GM12865 (cell line): Measurements from ENCODE around the gene LIME1.

Experiments
- DNase-seq: peaks from one replicate; pipeline ENCODE4 v3.0.0; 2010; ENCODE audit warnings: low read depth
- H3K4me3 ChIP-seq: 2 replicates; pipeline ENCODE4 v1.5.1; 2011; ENCODE audit warnings: mild to moderate bottlenecking, low read depth, low read length, control low read depth
- TF ChIP-seq, protein P1 (sequence below): IDR thresholded peaks from 2 replicates; pipeline ENCODE4 v1.5.1; 2011; ENCODE audit warnings: low read length, control low read depth, low read depth, inconsistent platforms; ENCODE audit not compliant: insufficient read depth; ENCODE audit errors: missing control alignments

Gene LIME1

DNA sequence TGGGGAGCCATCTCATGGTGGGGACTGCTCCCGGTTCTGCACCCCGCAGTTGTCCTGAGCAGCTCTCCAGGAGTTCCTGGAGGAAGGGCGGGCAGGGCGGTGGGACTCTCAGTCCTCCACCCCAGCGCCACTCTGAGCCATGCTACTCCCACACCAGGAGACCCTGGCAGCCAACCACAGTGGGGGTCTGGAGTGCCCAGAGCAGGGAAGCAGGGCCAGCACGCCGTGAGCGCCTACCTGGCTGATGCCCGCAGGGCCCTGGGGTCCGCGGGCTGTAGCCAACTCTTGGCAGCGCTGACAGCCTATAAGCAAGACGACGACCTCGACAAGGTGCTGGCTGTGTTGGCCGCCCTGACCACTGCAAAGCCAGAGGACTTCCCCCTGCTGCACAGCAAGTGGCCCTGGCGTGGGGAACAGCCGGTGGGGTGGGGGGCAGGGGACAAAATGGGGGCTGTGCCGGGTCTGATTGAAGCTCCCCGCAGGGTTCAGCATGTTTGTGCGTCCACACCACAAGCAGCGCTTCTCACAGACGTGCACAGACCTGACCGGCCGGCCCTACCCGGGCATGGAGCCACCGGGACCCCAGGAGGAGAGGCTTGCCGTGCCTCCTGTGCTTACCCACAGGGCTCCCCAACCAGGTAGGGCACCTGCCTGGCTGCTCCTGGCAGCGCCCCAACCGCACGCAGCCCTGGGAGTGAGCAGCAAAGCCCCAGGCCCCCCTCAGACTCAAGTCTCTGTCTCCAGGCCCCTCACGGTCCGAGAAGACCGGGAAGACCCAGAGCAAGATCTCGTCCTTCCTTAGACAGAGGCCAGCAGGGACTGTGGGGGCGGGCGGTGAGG is 41.7 kb upstream of the LIME1 start:
- TF ChIP-seq, protein P1, sequence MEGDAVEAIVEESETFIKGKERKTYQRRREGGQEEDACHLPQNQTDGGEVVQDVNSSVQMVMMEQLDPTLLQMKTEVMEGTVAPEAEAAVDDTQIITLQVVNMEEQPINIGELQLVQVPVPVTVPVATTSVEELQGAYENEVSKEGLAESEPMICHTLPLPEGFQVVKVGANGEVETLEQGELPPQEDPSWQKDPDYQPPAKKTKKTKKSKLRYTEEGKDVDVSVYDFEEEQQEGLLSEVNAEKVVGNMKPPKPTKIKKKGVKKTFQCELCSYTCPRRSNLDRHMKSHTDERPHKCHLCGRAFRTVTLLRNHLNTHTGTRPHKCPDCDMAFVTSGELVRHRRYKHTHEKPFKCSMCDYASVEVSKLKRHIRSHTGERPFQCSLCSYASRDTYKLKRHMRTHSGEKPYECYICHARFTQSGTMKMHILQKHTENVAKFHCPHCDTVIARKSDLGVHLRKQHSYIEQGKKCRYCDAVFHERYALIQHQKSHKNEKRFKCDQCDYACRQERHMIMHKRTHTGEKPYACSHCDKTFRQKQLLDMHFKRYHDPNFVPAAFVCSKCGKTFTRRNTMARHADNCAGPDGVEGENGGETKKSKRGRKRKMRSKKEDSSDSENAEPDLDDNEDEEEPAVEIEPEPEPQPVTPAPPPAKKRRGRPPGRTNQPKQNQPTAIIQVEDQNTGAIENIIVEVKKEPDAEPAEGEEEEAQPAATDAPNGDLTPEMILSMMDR = no peak
- no peak overlapping the region for H3K4me3 ChIP-seq
- DNase-seq = no peak

DNA sequence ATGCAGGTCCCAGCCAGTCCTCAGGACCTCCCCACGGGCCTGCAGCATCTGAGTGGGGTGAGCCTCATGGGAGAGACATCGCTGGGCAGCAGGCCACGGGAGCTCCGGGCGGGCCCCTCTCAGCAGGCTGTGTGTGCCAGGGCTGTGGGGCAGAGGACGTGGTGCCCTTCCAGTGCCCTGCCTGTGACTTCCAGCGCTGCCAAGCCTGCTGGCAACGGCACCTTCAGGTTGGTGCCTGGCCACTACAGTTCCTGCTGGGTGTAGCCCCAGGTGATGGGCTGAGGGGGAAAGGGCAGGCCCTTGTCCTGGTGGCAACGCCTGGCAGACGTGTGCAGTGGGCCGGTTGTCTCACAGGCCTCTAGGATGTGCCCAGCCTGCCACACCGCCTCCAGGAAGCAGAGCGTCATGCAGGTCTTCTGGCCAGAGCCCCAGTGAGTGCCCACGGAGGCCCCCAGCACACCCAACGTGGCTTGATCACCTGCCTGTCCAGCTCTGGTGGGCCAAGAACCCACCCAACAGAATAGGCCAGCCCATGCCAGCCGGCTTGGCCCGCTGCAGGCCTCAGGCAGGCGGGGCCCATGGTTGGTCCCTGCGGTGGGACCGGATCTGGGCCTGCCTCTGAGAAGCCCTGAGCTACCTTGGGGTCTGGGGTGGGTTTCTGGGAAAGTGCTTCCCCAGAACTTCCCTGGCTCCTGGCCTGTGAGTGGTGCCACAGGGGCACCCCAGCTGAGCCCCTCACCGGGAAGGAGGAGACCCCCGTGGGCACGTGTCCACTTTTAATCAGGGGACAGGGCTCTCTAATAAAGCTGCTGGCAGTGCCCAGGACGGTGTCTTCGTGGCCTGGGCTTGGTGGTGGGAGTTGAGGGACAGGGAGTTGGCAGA is 40.8 kb upstream of the LIME1 start:
- TF ChIP-seq, protein P1 = no peak
- no peak overlapping the region for H3K4me3 ChIP-seq
- DNase-seq = no peak

- no peak overlapping the region for H3K4me3 ChIP-seq
- DNase-seq = no peak
- TF ChIP-seq, protein P1 = no peak
Observed at GRCh38 chr20:63696306-63696627, 40.2 kb upstream of the LIME1 start.

DNA sequence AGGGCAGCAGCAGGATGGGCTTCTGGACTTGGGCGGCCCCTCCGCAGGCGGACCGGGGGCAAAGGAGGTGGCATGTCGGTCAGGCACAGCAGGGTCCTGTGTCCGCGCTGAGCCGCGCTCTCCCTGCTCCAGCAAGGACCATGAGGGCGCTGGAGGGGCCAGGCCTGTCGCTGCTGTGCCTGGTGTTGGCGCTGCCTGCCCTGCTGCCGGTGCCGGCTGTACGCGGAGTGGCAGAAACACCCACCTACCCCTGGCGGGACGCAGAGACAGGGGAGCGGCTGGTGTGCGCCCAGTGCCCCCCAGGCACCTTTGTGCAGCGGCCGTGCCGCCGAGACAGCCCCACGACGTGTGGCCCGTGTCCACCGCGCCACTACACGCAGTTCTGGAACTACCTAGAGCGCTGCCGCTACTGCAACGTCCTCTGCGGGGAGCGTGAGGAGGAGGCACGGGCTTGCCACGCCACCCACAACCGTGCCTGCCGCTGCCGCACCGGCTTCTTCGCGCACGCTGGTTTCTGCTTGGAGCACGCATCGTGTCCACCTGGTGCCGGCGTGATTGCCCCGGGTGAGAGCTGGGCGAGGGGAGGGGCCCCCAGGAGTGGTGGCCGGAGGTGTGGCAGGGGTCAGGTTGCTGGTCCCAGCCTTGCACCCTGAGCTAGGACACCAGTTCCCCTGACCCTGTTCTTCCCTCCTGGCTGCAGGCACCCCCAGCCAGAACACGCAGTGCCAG is 39.7 kb upstream of the LIME1 start, which contains the start of gene TNFRSF6B:
TNFRSF6B (plus strand) TSS at position 25 of the 729 bp plus-strand sequence; CDS start at position 141, 116 bp downstream.
- DNase-seq = no peak
- no peak within 1 kb of the TSS for H3K4me3 ChIP-seq
- TF ChIP-seq, protein P1 = no peak

DNA sequence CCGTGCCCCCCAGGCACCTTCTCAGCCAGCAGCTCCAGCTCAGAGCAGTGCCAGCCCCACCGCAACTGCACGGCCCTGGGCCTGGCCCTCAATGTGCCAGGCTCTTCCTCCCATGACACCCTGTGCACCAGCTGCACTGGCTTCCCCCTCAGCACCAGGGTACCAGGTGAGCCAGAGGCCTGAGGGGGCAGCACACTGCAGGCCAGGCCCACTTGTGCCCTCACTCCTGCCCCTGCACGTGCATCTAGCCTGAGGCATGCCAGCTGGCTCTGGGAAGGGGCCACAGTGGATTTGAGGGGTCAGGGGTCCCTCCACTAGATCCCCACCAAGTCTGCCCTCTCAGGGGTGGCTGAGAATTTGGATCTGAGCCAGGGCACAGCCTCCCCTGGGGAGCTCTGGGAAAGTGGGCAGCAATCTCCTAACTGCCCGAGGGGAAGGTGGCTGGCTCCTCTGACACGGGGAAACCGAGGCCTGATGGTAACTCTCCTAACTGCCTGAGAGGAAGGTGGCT is 39.1 kb upstream of the LIME1 start:
- TF ChIP-seq, protein P1 = no peak
- DNase-seq = no peak
- H3K4me3 ChIP-seq = no peak overlapping the region

DNA sequence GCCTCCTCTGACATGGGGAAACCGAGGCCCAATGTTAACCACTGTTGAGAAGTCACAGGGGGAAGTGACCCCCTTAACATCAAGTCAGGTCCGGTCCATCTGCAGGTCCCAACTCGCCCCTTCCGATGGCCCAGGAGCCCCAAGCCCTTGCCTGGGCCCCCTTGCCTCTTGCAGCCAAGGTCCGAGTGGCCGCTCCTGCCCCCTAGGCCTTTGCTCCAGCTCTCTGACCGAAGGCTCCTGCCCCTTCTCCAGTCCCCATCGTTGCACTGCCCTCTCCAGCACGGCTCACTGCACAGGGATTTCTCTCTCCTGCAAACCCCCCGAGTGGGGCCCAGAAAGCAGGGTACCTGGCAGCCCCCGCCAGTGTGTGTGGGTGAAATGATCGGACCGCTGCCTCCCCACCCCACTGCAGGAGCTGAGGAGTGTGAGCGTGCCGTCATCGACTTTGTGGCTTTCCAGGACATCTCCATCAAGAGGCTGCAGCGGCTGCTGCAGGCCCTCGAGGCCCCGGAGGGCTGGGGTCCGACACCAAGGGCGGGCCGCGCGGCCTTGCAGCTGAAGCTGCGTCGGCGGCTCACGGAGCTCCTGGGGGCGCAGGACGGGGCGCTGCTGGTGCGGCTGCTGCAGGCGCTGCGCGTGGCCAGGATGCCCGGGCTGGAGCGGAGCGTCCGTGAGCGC is 38.5 kb upstream of the LIME1 start:
- TF ChIP-seq, protein P1 = no peak
- H3K4me3 ChIP-seq = no peak overlapping the region
- no peak for DNase-seq
